Stimulated activated memory B cell treated with anti-CD40 and anti-IgM and Interleukin-4, amounts not matched to agents 10 μg/mL and 1 μg/mL and 100 μg/mL, for 72 hours (primary cell): ENCODE measurements around the gene MYMX.

Experiments used
- ATAC-seq: fragments of 150-1000 bp; cut with Tn5 transposase; 2 replicates; pipeline ENCODE4 v1.10.0; 2021
- H3K27ac Mint-ChIP-seq: one replicate; pipeline ENCODE4 v1.8.0; 2022; ENCODE audit warnings: mild to moderate bottlenecking, mixed read lengths
- H3K27me3 Mint-ChIP-seq: one replicate; pipeline ENCODE4 v1.8.0; 2022; ENCODE audit warnings: mixed read lengths
- H3K36me3 Mint-ChIP-seq: one replicate; pipeline ENCODE4 v1.8.0; 2022; ENCODE audit warnings: mixed read lengths
- H3K4me1 Mint-ChIP-seq: one replicate; pipeline ENCODE4 v1.8.0; 2022; ENCODE audit warnings: mixed read lengths
- H3K4me3 Mint-ChIP-seq: one replicate; pipeline ENCODE4 v1.8.0; 2022; ENCODE audit warnings: mild to moderate bottlenecking, moderate library complexity, mixed read lengths
- H3K9me3 Mint-ChIP-seq: one replicate; pipeline ENCODE4 v1.8.0; 2022; ENCODE audit warnings: mixed read lengths

Gene MYMX

DNA sequence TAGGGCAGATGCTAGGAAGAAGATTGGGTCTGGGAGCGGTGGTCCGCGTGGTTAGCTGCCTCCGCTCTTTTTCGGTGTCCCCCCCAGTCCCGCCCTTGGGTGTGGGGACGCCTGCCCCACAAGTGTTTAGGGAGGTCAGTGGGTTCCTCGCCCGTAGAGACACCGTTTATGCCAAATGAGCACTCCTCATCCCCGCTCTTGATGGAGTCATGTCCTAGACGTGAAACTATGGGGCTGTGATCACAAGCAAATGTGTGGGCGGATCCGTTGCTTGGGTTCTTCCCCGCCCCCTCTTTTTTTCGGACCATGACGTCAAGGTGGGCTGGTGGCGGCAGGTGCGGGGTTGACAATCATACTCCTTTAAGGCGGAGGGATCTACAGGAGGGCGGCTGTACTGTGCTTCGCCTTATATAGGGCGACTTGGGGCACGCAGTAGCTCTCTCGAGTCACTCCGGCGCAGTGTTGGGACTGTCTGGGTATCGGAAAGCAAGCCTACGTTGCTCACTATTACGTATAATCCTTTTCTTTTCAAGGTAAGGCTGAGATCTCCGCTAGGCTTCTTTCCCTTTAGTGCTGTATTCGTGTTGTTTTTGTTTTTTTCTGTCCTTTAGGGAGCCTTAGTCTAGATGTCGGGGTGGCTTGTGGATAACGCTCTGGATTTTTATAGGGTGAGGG lies 30.1 kb downstream of the MYMX start, which contains the start of gene HSP90AB1:
HSP90AB1 (plus strand) TSS at position 439 of the 675 bp plus-strand sequence. CDS start 1,529 bp downstream, outside the sequence.
- Mint-ChIP-seq H3K9me3 (no peaks in the 10 kb centered on the region), H3K36me3 (peaks cover 46% of the 10 kb centered on the region), H3K4me1 (peaks cover 42% of the 10 kb centered on the region), H3K27me3 (no peaks in the 10 kb centered on the region), H3K4me3 (peak within 1 kb of the TSS; percentile 96), H3K27ac (peak within 1 kb of the TSS; percentile 97)
- peak; percentile 89 for ATAC-seq

DNA sequence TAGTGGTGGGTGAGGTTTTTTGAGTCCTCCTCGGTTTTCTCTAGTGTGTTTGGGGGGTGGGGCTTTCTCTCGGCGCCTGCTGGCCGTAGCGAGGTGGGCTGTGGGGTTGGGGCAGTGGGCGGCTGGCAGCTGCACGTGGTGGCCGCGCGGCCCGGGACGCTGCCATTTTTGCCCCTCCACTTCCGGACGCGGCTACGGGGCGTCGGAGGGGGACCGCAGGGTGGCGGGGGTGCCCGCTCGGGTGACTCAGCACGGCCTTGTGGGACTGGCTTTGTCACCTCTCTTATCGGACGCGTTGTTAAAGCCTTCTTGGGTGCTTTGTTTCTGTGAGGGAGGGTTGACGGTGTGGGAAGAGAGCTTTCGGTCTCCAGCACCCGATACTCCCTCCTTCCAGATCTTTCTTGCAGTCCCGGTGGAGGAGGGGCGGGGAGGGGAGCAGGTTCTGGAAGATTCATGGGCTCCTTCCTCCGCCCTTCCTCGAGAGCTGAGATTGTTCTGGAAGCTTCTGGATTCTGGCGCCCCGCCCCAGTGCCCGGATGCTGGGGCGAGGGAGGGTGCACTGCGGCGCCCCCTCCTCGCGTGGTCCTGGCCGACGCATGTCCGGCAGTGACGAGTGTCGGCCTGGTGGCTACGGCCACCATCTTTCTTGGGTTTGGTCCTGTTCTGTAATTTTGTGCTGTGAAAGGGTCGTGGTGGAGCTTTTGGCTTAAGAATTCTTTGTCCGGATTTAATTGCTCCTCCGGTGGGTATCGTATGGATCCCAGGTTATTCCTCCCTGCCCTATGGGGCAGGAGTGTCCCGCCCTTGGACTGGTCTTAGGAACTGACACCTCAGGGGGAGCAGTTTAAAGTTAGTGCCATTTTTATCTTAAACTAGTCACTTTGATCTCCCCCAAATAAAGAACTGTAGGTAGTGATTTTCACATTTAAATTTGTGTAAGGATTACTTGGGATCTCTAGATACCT lies 30.9 kb downstream of the MYMX start:
- peak; percentile 70 for ATAC-seq
- Mint-ChIP-seq H3K4me1 (peaks cover 48% of the 10 kb centered on the region), H3K36me3 (peaks cover 54% of the 10 kb centered on the region), H3K27me3 (no peaks in the 10 kb centered on the region), H3K27ac (peak overlapping the region; percentile 97), H3K4me3 (peak overlapping the region; percentile 96), H3K9me3 (no peaks in the 10 kb centered on the region)

DNA sequence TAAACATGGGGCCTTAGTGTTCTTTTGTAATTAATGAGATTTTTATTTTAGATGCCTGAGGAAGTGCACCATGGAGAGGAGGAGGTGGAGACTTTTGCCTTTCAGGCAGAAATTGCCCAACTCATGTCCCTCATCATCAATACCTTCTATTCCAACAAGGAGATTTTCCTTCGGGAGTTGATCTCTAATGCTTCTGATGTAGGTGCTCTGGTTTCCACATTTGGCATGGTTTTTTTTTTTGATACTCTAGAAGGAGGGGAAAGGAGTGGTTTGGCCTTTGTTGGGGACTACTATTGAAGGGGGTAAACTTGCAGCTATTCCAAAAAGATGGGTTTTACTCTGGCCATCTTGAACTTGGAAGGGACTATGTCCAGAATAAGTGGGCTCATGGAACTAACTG lies 31.9 kb downstream of the MYMX start:
- Mint-ChIP-seq H3K27ac (peak overlapping the region; percentile 97), H3K4me1 (peaks cover 58% of the 10 kb centered on the region), H3K4me3 (peak overlapping the region; percentile 96), H3K27me3 (no peaks in the 10 kb centered on the region), H3K36me3 (peaks cover 64% of the 10 kb centered on the region), H3K9me3 (no peaks in the 10 kb centered on the region)
- no peak for ATAC-seq

DNA sequence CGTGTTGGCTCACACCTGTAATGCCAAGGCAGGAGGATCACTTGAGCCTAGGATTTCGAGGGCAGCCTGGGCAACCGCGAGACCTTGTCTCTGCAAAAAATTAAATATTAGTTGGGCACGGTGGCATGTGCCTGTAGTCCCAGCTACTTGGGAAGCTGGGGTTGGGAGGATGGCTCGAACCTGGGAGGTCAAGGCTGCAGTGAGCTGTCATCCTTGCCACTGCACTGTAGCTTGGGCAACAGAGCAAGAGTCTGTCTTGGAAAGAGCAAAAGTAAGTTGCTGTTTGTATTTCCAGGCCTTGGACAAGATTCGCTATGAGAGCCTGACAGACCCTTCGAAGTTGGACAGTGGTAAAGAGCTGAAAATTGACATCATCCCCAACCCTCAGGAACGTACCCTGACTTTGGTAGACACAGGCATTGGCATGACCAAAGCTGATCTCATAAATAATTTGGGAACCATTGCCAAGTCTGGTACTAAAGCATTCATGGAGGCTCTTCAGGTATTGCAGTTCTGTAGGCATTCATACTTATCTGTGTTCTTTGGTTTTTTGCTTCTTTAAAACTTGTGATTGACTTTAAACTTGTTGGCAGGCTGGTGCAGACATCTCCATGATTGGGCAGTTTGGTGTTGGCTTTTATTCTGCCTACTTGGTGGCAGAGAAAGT lies 32.5 kb downstream of the MYMX start:
- H3K27ac Mint-ChIP-seq = peak overlapping the region; percentile 97
- peaks cover 70% of the 10 kb centered on the region for H3K36me3 Mint-ChIP-seq
- ATAC-seq = no peak
- H3K4me3 Mint-ChIP-seq = peak overlapping the region; percentile 96
- no peaks in the 10 kb centered on the region for H3K27me3 Mint-ChIP-seq
- no peaks in the 10 kb centered on the region for H3K9me3 Mint-ChIP-seq
- peaks cover 64% of the 10 kb centered on the region for H3K4me1 Mint-ChIP-seq

DNA sequence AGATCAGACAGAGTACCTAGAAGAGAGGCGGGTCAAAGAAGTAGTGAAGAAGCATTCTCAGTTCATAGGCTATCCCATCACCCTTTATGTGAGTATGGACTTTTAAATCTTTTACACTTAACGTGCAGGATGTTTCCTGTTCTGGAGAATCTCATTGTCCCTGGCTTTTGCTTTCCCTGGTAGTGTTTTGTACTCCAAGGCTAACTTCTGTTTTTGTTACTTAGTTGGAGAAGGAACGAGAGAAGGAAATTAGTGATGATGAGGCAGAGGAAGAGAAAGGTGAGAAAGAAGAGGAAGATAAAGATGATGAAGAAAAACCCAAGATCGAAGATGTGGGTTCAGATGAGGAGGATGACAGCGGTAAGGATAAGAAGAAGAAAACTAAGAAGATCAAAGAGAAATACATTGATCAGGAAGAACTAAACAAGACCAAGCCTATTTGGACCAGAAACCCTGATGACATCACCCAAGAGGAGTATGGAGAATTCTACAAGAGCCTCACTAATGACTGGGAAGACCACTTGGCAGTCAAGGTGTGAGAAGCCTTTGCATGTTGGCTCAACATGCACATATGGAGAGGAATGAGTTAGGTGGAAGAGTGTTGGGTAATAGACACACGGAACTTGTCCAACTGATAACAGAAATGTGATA lies 33.5 kb downstream of the MYMX start:
- H3K36me3 Mint-ChIP-seq = peaks cover 80% of the 10 kb centered on the region
- H3K27ac Mint-ChIP-seq = peak overlapping the region; percentile 97
- peaks cover 72% of the 10 kb centered on the region for H3K4me1 Mint-ChIP-seq
- H3K27me3 Mint-ChIP-seq = no peaks in the 10 kb centered on the region
- no peaks in the 10 kb centered on the region for H3K9me3 Mint-ChIP-seq
- H3K4me3 Mint-ChIP-seq = peak overlapping the region; percentile 96
- ATAC-seq = no peak

DNA sequence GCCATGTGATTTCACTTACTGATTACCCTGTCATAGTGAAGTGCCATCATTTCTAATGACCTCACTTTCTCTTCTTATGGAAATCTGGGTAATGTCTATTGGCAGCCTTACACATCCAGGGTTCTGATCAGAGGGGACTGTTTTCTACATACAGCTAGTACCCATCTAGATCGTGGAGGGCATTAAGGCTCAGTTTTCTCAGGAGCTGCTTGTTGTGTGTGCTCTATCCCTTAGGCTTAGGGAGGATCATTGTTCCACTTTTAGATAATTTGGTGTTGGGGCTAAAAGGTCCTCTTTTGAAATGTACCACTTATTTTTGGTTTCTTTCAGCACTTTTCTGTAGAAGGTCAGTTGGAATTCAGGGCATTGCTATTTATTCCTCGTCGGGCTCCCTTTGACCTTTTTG lies 34.0 kb downstream of the MYMX start:
- Mint-ChIP-seq H3K4me3 (peak overlapping the region; percentile 96), H3K27me3 (no peaks in the 10 kb centered on the region), H3K9me3 (no peaks in the 10 kb centered on the region), H3K36me3 (peaks cover 85% of the 10 kb centered on the region), H3K27ac (peak overlapping the region; percentile 97), H3K4me1 (peaks cover 72% of the 10 kb centered on the region)
- ATAC-seq = no peak

DNA sequence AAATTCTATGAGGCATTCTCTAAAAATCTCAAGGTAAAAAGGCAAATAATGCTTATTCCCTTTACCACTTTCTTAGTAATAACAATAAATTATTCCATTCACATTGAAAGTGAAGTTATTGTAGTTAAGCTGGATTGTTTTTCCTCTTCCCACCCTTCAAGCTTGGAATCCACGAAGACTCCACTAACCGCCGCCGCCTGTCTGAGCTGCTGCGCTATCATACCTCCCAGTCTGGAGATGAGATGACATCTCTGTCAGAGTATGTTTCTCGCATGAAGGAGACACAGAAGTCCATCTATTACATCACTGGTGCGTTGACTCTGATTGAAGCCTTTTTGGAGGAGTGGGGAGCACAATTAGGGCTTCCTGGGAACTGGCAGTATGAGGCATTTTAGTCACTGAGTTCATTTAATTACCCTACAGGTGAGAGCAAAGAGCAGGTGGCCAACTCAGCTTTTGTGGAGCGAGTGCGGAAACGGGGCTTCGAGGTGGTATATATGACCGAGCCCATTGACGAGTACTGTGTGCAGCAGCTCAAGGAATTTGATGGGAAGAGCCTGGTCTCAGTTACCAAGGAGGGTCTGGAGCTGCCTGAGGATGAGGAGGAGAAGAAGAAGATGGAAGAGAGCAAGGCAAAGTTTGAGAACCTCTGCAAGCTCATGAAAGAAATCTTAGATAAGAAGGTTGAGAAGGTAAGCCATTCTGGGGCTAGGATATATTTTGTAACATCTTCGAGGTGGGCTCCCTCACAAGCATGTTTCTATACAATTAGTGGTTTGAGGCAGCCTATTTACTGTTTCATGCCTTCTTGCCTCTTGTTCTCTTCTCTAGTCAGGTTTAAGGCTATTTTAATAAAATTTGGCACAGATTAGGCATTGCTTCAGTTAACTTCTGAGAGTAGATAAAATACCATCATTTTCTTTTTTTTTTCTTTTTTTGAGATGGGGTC lies 35.1 kb downstream of the MYMX start:
- H3K4me1 Mint-ChIP-seq = peaks cover 81% of the 10 kb centered on the region
- H3K4me3 Mint-ChIP-seq = peak overlapping the region; percentile 51

DNA sequence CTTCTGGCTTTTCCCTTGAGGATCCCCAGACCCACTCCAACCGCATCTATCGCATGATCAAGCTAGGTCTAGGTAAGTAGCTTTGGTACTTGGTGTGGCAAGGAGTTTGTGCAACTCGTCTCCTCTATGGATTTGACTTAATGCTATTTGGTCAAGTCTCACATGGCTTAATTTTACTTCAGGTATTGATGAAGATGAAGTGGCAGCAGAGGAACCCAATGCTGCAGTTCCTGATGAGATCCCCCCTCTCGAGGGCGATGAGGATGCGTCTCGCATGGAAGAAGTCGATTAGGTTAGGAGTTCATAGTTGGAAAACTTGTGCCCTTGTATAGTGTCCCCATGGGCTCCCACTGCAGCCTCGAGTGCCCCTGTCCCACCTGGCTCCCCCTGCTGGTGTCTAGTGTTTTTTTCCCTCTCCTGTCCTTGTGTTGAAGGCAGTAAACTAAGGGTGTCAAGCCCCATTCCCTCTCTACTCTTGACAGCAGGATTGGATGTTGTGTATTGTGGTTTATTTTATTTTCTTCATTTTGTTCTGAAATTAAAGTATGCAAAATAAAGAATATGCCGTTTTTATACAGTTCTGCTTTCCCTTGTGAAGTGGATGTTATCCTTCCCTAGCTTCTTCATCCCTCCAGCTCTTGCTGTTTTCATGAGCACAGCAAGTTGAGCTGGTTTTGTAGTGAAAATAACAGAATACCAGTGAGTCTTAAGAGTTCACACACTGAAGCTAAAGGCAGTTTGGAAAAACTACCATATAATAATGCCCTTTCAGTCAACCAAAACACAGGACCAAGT lies 36.8 kb downstream of the MYMX start:
- Mint-ChIP-seq H3K27me3 (no peaks in the 10 kb centered on the region), H3K4me3 (peak overlapping the region; percentile 50), H3K27ac (peak overlapping the region; percentile 98), H3K36me3 (peaks cover 88% of the 10 kb centered on the region), H3K9me3 (no peaks in the 10 kb centered on the region), H3K4me1 (peaks cover 87% of the 10 kb centered on the region)
- no peak for ATAC-seq

More for the DNA sequence above, 35.1 kb downstream of the MYMX start:
- Mint-ChIP-seq H3K9me3 (no peaks in the 10 kb centered on the region), H3K27me3 (no peaks in the 10 kb centered on the region), H3K27ac (peak overlapping the region; percentile 16), H3K36me3 (peaks cover 95% of the 10 kb centered on the region)
- no peak for ATAC-seq

DNA sequence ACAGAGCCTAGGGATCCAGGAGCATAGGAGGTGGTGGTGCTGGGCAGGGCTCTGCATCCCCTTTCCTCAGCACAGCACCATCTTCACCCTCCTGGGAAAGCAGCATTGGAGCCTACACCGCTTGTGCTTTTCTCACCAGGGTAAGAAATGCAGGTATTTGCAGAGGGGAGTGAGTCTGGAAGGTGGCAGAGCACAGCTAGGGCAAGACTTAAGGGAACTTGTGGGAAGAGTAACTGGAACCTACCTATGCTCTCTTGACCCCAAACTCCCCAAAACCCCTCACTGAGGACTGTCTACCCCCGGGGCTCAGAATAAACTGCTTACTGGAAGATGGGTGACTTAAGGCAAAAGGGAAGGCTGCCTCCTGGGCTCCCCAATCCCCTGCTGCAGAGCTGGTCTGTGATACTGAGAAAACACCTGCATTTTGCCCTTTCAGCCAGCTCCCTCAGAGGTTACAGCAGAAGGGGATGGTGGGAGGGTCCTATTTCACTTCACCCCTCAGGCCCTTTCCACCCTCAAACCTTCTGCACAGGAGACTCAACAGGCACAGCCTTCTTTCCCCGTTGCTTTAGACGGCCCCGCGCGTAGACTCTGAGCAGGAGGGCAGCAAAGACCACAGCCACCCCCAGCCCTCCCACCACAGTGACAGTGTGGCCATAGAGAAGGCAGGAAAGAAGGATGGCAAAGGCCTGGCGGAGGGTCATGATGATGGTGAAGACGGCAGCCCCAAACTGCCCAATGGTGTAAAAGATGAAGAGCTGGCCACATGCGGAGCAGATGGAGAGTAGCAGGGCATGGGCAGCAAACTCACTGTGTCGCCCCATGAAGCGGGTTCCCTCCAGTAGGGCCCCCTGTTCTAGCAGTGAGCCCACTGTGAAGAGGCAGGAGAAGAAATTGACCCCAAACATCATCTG lies 37.7 kb downstream of the MYMX start:
- no peaks in the 10 kb centered on the region for H3K9me3 Mint-ChIP-seq
- peak overlapping the region; percentile 87 for H3K4me3 Mint-ChIP-seq
- H3K36me3 Mint-ChIP-seq = peaks cover 87% of the 10 kb centered on the region
- ATAC-seq = no peak
- peak overlapping the region; percentile 98 for H3K27ac Mint-ChIP-seq
- H3K4me1 Mint-ChIP-seq = peaks cover 86% of the 10 kb centered on the region
- no peaks in the 10 kb centered on the region for H3K27me3 Mint-ChIP-seq

DNA sequence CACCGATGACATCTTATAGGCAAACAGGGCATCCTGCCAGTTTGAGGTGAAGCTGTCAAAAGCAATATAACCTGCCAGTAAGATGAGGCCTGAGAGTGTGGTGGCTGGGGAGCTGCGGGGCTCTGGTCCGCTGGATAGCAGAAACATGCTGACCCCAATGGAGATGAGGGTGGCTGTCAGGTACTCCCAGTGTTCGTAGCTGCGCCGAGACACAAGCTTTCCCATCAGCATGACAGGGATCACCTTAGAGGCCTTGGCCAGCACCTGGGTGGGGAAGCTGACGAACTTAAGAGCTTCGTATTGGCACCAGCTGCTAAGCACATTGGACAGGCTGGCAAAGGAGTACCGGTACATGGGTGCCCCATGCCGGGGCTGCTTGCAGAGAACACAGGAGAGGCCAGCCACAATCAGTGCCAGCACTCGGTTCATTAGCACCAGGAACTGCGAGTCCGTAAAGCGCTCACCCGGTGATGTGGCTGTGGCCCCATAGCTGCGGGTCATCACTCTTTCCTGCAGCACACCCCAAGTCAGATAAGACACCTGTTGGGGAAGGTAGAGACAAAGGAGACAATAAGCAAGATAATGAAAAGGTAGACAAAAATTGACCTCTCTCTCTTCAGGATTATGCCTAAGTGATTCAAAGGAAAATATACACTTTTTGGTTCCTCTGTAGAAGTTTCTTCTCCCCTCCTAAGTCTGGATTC lies 38.5 kb downstream of the MYMX start:
- H3K4me1 Mint-ChIP-seq = peaks cover 83% of the 10 kb centered on the region
- no peak for ATAC-seq

DNA sequence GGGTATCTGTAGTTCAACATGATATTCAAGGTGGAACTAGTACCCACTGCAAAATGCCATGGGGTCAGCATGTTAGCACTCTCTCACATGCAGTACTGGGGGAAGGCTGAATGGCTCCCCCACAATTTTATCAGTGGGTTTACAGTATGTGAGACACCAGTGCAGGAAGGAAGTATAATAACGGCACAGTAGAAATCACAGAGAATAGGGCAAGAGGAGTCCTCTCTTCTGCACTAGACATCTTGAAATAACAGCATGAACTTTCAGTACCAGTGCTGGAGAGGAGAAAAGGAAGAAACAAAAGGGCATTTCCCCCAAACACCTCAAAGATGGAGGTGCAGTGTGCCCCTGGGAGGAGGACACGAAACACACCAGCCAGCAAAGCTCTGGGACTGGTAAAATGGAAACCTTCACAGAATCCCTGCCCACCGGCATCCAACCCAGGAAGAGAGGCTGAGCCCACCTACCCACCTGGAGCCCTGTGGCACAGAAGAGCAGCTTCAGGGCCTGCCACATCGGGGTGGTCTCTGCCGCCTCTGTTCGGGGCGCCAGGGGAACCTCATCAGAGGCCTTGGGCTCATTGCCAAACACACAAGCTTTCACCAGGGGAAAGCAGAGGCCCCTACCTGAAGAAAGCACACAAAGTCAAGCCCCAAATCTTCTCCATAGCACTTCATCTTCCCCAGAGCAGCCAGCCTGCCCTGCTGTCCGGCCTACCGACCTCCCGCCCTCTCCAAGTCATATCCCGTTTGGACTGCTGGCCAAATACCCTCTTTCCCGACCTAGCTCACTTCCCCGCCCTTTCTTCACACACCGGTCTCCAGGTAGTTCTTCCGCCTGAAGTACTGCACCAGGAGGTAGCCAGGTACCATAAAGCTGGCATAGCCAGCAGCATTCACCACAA lies 39.4 kb downstream of the MYMX start:
- peak overlapping the region; percentile 87 for H3K4me3 Mint-ChIP-seq
- ATAC-seq = peak; percentile 0
- peaks cover 87% of the 10 kb centered on the region for H3K4me1 Mint-ChIP-seq
- H3K27me3 Mint-ChIP-seq = no peaks in the 10 kb centered on the region
- peak overlapping the region; percentile 98 for H3K27ac Mint-ChIP-seq
- H3K36me3 Mint-ChIP-seq = peaks cover 87% of the 10 kb centered on the region
- no peaks in the 10 kb centered on the region for H3K9me3 Mint-ChIP-seq

More for the DNA sequence above, 38.5 kb downstream of the MYMX start:
- Mint-ChIP-seq H3K27ac (peak overlapping the region; percentile 98), H3K9me3 (no peaks in the 10 kb centered on the region), H3K27me3 (no peaks in the 10 kb centered on the region), H3K4me3 (peak overlapping the region; percentile 87), H3K36me3 (peaks cover 85% of the 10 kb centered on the region)
